ENCODE results near the gene AP1B1. TPM values are rescaled to one million over a fixed set of nuclear protein-coding genes. Genes with fewer than 3 reads are reported as not detected.

Gene AP1B1
- polyA plus RNA-seq, 3 donors from 2014 or later = 11.8 to 32.4 (median 12.1) TPM

- H3K27me3 Mint-ChIP-seq (ENCODE audit: low read depth in 3 of 3) = peaks cover 0 to 4% (median 1%) of the 10 kb centered on the region in 3 donors
- no peak overlapping the region for H3K4me3 Mint-ChIP-seq
- no peaks in the 10 kb centered on the region for H3K9me3 Mint-ChIP-seq
- no peaks in the 10 kb centered on the region for H3K4me1 Mint-ChIP-seq
- DNase-seq = no peak
- H3K36me3 Mint-ChIP-seq = peaks cover 0 to 3% (median 3%) of the 10 kb centered on the region in 3 donors
- peak overlapping the region in 1 of 6 donors; percentile 46 for H3K27ac Mint-ChIP-seq
Measured at GRCh38 chr22:29330753-29331152, 57.6 kb downstream of the AP1B1 start.

- Mint-ChIP-seq H3K36me3 (peaks cover 0 to 3% (median 3%) of the 10 kb centered on the region in 3 donors), H3K9me3 (no peaks in the 10 kb centered on the region), H3K4me3 (no peak overlapping the region), H3K27ac (peak overlapping the region in 1 of 6 donors; percentile 46), H3K4me1 (no peaks in the 10 kb centered on the region), H3K27me3 (ENCODE audit: low read depth in 3 of 3) (peaks cover 0 to 4% (median 1%) of the 10 kb centered on the region in 3 donors)
- no peak for DNase-seq
Measured at GRCh38 chr22:29330291-29330690, 58.1 kb downstream of the AP1B1 start.

- H3K4me3 Mint-ChIP-seq = no peak overlapping the region
- H3K4me1 Mint-ChIP-seq = no peaks in the 10 kb centered on the region
- no peaks in the 10 kb centered on the region for H3K9me3 Mint-ChIP-seq
- H3K27ac Mint-ChIP-seq = peak overlapping the region in 1 of 6 donors; percentile 25
- no peak for DNase-seq
- H3K36me3 Mint-ChIP-seq = peaks cover 0 to 3% (median 3%) of the 10 kb centered on the region in 3 donors
- H3K27me3 Mint-ChIP-seq (ENCODE audit: low read depth in 3 of 3) = peaks cover 0 to 4% (median 1%) of the 10 kb centered on the region in 3 donors
Measured at GRCh38 chr22:29329581-29329980, 58.8 kb downstream of the AP1B1 start.

DNA sequence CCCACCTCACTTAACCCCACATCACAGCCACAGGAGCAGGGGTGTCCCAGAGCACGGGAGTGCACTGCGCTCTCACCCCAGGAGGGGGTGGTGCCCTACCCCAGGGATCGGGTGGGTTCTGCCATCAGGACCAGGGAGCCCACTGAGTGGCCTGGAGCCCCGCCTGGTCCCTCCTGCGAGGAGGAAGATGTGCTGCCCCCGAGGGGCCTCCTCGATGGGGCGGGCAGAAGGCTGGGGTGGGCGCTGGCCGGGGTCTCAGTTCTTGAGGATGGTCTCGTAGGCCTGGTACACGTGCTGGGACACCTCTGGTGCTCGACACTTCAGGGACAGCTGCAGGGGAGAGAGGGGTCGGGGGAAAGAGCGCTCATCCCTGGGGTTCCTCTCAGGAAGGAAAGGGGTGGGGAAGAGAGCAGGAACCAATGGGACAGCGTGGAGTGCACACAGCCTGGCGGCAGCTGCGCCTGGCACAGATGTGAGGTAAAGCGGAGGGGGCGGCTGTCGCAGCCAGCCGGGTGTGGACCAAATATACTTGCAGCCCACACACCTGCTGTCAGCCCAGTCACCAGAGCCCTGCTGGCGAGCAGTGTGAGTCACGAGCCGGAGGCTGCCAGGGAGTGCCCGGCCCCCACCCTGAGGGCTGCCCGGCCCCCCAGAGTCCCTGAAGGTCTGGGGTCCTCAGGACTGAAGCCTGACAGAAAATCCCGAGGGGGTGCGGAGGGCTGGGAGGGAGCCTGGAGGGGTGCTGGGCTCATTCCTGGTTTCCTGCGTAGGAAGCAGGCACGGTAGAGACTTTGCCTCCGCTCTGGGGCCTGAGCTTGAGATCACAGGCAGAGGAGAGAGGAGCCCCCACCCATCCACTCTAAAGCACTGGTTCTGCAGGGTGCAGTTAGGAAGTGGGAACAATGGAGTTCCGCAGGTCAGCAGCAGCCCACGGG is 59.5 kb downstream of the AP1B1 start:
- Mint-ChIP-seq H3K9me3 (no peaks in the 10 kb centered on the region), H3K27me3 (ENCODE audit: low read depth in 3 of 3) (peaks cover 0 to 2% (median 1%) of the 10 kb centered on the region in 3 donors), H3K4me1 (no peaks in the 10 kb centered on the region), H3K36me3 (peaks cover 1 to 3% (median 3%) of the 10 kb centered on the region in 3 donors), H3K4me3 (no peak overlapping the region), H3K27ac (peak overlapping the region in 1 of 6 donors; percentile 25)
- DNase-seq = no peak

GRCh38 chr22:29328055-29328454 is 60.3 kb downstream of the AP1B1 start:
- no peak overlapping the region for H3K27ac Mint-ChIP-seq
- H3K4me3 Mint-ChIP-seq = no peak overlapping the region
- no peaks in the 10 kb centered on the region for H3K9me3 Mint-ChIP-seq
- no peaks in the 10 kb centered on the region for H3K4me1 Mint-ChIP-seq
- peaks cover 0 to 2% (median 1%) of the 10 kb centered on the region in 3 donors for H3K27me3 Mint-ChIP-seq (ENCODE audit: low read depth in 3 of 3)
- H3K36me3 Mint-ChIP-seq = peaks cover 3 to 6% (median 4%) of the 10 kb centered on the region in 3 donors
- DNase-seq = no peak

DNA sequence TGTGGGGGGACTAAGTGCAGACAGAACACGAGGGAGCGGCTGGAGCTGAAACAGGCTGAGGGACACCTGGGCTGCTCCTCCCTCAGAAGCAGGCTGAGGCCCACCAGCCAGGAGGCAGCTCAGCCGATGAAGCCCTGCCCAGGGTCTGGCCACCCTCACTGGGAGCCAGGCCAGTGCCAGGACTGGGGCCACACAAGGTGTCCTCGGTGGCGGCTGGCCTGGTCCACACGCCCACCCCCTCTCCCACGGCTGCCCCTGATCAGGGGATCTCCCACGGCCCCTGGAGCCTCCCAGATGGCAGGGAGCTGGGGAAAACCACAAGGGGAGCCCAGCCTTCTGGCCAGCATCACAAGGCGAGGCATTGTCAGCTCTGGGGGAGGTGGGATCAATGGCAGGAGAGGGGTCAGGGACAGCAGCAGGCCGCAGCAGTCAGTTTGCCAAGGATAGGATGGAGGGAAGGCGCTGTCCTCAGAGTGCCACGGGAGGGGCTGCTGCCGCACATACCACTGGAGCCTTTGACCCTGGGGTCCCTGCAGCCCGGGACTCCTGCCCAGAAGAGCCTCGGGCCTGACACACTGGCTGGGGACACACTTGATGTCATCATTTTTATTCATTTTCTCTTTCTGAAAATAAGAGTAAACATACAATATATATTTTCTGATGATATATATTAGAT is 61.1 kb downstream of the AP1B1 start:
- DNase-seq = no peak
- Mint-ChIP-seq H3K4me3 (no peak overlapping the region), H3K4me1 (no peaks in the 10 kb centered on the region), H3K27me3 (ENCODE audit: low read depth in 3 of 3) (peaks cover 0 to 2% (median 1%) of the 10 kb centered on the region in 3 donors), H3K27ac (no peak overlapping the region), H3K9me3 (no peaks in the 10 kb centered on the region), H3K36me3 (peaks cover 3 to 6% (median 4%) of the 10 kb centered on the region in 3 donors)

GRCh38 chr22:29326481-29326880 is 61.9 kb downstream of the AP1B1 start:
- H3K27ac Mint-ChIP-seq = peak overlapping the region in 1 of 6 donors; percentile 30
- H3K36me3 Mint-ChIP-seq = peaks cover 3 to 6% (median 4%) of the 10 kb centered on the region in 3 donors
- H3K4me1 Mint-ChIP-seq = no peaks in the 10 kb centered on the region
- DNase-seq = no peak
- no peak overlapping the region for H3K4me3 Mint-ChIP-seq
- H3K9me3 Mint-ChIP-seq = no peaks in the 10 kb centered on the region
- H3K27me3 Mint-ChIP-seq (ENCODE audit: low read depth in 3 of 3) = peaks cover 0 to 2% (median 1%) of the 10 kb centered on the region in 3 donors

GRCh38 chr22:29325785-29326315 is 62.5 kb downstream of the AP1B1 start:
- no peak for DNase-seq
- peaks cover 3 to 6% (median 4%) of the 10 kb centered on the region in 3 donors for H3K36me3 Mint-ChIP-seq
- H3K9me3 Mint-ChIP-seq = peaks cover 0 to 1% (median 0%) of the 10 kb centered on the region in 6 donors
- no peak overlapping the region for H3K27ac Mint-ChIP-seq
- H3K27me3 Mint-ChIP-seq (ENCODE audit: low read depth in 3 of 3) = peaks cover 0 to 2% (median 1%) of the 10 kb centered on the region in 3 donors
- no peak overlapping the region for H3K4me3 Mint-ChIP-seq
- no peaks in the 10 kb centered on the region for H3K4me1 Mint-ChIP-seq

- no peak overlapping the region for H3K4me3 Mint-ChIP-seq
- no peak for DNase-seq
- peaks cover 0 to 2% (median 1%) of the 10 kb centered on the region in 3 donors for H3K27me3 Mint-ChIP-seq (ENCODE audit: low read depth in 3 of 3)
- H3K4me1 Mint-ChIP-seq = no peaks in the 10 kb centered on the region
- H3K9me3 Mint-ChIP-seq = peaks cover 0 to 1% (median 0%) of the 10 kb centered on the region in 6 donors
- peak overlapping the region in 1 of 6 donors; percentile 24 for H3K27ac Mint-ChIP-seq
- peaks cover 3 to 6% (median 4%) of the 10 kb centered on the region in 3 donors for H3K36me3 Mint-ChIP-seq
Measured at GRCh38 chr22:29325356-29325755, 63.0 kb downstream of the AP1B1 start.

- no peak overlapping the region for H3K4me3 Mint-ChIP-seq
Measured at GRCh38 chr22:29323641-29324040, 64.7 kb downstream of the AP1B1 start.

DNA sequence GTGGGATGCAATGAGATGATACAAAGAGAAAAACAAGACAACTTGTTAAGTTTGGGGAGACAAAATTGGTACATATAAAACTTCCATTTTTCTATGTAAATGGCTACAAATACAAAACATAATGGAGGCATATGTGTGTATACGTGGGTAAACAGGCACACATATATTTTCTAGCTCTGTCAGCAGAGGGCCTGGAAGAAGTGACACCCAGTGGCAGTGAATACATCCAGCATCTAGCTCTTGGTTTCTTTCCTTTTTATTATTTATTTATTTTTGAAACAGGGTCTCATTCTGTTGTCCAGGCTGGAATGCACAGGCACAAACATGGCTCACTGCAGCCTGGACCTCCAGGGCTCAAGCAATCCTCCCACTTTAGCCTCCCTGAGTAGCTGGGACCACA is 67.8 kb downstream of the AP1B1 start:
- Mint-ChIP-seq H3K9me3 (peaks cover 0 to 1% (median 0%) of the 10 kb centered on the region in 6 donors), H3K4me1 (peaks cover 0 to 1% of the 10 kb centered on the region in 2 donors), H3K36me3 (peaks cover 0 to 4% (median 3%) of the 10 kb centered on the region in 3 donors), H3K27me3 (ENCODE audit: low read depth in 3 of 3) (peaks cover 4 to 9% (median 6%) of the 10 kb centered on the region in 3 donors), H3K27ac (no peak overlapping the region), H3K4me3 (no peak overlapping the region)
- DNase-seq = no peak

More at GRCh38 chr22:29323641-29324040, 64.7 kb downstream of the AP1B1 start:
- Mint-ChIP-seq H3K27ac (no peak overlapping the region), H3K27me3 (ENCODE audit: low read depth in 3 of 3) (peaks cover 0 to 1% (median 0%) of the 10 kb centered on the region in 3 donors), H3K36me3 (peaks cover 0 to 6% (median 4%) of the 10 kb centered on the region in 3 donors), H3K9me3 (peaks cover 0 to 1% (median 0%) of the 10 kb centered on the region in 6 donors), H3K4me1 (no peaks in the 10 kb centered on the region)
- no peak for DNase-seq

DNA sequence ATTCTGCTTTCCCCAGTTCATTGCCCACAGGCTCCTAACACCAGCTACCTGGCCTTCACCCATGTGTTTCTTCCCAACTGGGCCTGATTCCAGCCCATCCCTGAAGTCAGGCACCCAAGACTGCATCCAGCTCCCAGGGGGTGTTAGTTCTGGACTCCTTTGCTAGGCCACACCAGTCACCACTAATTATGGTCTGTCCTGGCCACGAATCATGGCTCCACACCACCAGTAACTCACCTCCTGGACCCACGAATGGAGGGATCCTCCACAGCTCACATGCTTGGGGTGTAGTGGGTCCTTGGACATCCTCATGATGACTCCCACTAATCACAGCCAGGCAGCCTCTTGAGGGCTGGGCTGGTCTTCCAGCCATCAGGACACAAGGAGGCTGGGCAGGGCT is 69.3 kb downstream of the AP1B1 start:
- peaks cover 0 to 1% (median 0%) of the 10 kb centered on the region in 6 donors for H3K9me3 Mint-ChIP-seq
- peaks cover 0 to 4% (median 3%) of the 10 kb centered on the region in 3 donors for H3K36me3 Mint-ChIP-seq
- no peak overlapping the region for H3K4me3 Mint-ChIP-seq
- no peak for DNase-seq
- no peak overlapping the region for H3K27ac Mint-ChIP-seq
- H3K27me3 Mint-ChIP-seq (ENCODE audit: low read depth in 3 of 3) = peaks cover 9 to 13% (median 11%) of the 10 kb centered on the region in 3 donors
- H3K4me1 Mint-ChIP-seq = peaks cover 5 to 8% of the 10 kb centered on the region in 2 donors

DNA sequence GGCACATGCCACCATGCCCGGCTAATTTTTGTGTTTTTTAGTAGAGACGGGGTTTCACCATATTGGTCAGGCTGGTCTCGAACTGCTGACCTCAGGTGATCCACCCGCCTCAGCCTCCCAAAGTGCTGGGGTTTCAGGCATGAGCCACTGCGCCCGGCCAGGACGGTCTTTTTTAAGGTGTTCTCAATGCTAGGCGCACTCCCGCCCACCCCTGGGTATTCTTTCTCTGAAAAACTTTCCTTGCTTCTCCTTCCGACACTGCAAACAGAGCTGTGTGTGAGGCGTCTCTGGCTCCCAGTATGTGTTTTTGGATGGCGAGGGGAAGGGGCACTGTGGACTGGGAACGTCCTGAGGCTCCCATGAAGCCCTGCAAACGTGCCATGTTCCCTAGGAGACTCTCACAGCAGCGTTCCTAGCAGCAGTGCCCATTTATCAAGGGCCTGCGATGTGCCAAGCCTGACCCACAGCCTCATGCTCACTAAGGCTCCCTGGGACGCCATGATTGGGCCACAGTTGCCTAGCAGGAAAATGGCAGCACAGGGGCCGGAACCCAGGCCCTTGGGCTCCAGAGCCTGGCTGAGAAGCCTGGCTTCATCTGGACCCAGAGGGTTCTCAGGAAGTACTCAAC is 70.4 kb downstream of the AP1B1 start:
- H3K9me3 Mint-ChIP-seq = peaks cover 0 to 1% (median 0%) of the 10 kb centered on the region in 6 donors
- H3K4me3 Mint-ChIP-seq = no peak overlapping the region
- H3K27ac Mint-ChIP-seq = no peak overlapping the region
- no peaks in the 10 kb centered on the region for H3K36me3 Mint-ChIP-seq
- DNase-seq = no peak
- peaks cover 11 to 12% of the 10 kb centered on the region in 2 donors for H3K4me1 Mint-ChIP-seq
- peaks cover 11 to 14% (median 12%) of the 10 kb centered on the region in 3 donors for H3K27me3 Mint-ChIP-seq (ENCODE audit: low read depth in 3 of 3)

Measured in immature natural killer cell (primary cell).